ENCODE data around the gene COMMD8. TPM values are rescaled to one million over a fixed set of nuclear protein-coding genes. Genes with fewer than 3 reads are reported as not detected.

The COMMD8 gene
- total RNA-seq = 21.3 and 26.7 TPM in 2 replicates

DNA sequence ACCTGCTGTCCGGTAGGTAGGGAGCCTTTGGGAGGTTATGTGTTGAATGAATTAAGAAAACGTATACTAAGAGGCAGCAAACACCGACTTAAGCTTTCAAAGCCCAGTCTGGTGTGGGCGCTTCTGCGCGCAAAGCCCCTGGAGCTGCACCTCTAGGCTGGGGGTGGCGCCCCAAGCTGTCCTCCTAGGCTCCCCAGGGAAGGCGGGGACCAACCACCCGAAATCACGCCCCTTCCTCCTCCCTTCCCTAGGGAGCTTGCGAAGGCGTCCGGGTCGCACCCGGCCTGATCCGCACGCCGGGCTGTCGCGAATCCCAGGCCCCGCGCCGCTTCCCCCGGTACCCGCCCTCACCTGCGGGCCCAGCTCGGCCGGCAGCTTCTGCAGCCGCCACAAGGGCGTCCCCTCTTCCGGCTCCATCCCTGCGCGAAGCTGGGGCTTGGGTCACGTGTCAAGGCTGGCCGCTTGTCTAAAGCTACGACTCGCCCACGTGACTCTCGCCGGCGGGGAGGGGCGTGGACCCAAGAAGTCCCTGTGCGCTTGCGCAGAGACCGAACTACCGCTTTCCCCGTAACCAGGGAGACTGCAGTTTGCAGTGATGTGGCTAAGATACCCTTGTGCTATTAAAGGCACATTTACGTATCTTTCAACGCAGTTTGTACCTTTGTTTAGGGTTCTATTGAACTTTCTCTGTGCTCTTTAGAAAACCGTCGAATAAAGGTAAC lies at the start of gene COMMD8:
TSS of gene COMMD8 (minus strand) at position 468 of the 722 bp plus-strand sequence. CDS start at position 417, 51 bp downstream.

DNA sequence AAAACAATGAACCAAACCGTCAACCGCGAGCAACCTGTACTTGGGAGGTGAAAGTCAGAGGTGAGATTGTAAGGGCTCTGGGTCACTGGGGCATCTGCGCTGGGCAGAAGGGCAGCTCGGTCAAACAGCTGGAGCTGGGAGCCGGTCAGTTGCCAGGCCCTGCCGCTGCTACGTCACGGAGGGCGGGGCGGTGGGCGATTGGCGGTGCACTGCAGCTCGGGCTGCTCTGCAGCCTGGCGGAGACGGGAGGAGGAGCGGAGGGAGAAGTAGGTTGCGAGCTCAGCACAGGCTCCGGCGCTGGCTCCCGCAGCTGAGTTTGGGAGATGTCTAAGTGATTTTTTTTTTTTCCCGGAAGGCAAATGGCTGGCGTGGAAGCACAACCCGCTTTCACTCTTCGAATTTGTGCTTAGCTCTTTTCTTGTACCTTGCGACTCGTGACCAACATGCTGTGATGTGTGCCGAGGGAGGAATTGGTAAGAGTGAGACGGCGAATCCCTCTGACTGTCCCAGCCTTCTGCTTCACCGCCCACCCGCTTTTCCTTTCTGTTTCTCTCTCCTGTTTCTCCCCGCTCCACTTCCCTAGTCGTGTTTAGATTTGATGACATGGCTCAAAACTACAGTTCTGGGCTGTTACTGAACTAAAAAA lies 21.7 kb upstream of the COMMD8 start, which contains the start of gene ATP10D:
TSS of gene ATP10D (plus strand) at position 229 of the 646 bp plus-strand sequence. CDS start 27,266 bp downstream, outside the sequence.

Other genes with a start within 250 kb of the COMMD8 start
- 9.4 and 12.8 TPM in 2 replicates for gene ATP10D, start 21.6 kb upstream of the COMMD8 start, total RNA-seq